CD4-positive, alpha-beta T cell treated with Interferon gamma for 1 hour (primary cell): Measurements from ENCODE around the gene MAK.
A peak's percentile ranks its signal among the peaks of the same experiment; 100 is the strongest.

Experiments used
- DNase-seq: peaks from one replicate; pipeline ENCODE4 v3.0.0-alpha.2; 2020

The MAK gene

GRCh38 chr6:10722820-10723566, 115.3 kb downstream of the MAK start, which contains the start of gene TMEM14C:
TMEM14C (plus strand) TSS chr6:10723070; CDS start chr6:10724614, 1,544 bp downstream.
- DNase-seq: peak; percentile 78

- DNase-seq: no peak
Measured at GRCh38 chr6:10722570-10722819, 115.8 kb downstream of the MAK start.

- no peak for DNase-seq
Measured at GRCh38 chr6:10721850-10722569, 116.3 kb downstream of the MAK start.

- peak; percentile 15 for DNase-seq
Measured at GRCh38 chr6:10720960-10721849, 117.1 kb downstream of the MAK start.

GRCh38 chr6:10720265-10720959, 117.9 kb downstream of the MAK start:
- peak; percentile 48 for DNase-seq

GRCh38 chr6:10719964-10720264, 118.4 kb downstream of the MAK start:
- DNase-seq: no peak

GRCh38 chr6:10719296-10719963, 118.9 kb downstream of the MAK start:
- DNase-seq: peak; percentile 52

GRCh38 chr6:10713962-10714361, 124.4 kb downstream of the MAK start:
- DNase-seq: no peak
